Fibroblast of villous mesenchyme (primary cell): ENCODE data around the gene IFNA8. TPM values are rescaled to one million over a fixed set of nuclear protein-coding genes. Genes with fewer than 3 reads are reported as not detected.
"Not testable (repeated sequence)": the region's sequence is repeated elsewhere in the genome, so short reads cannot be mapped to it uniquely, and the experiment has no call there.

Source experiments
- DNase-seq: peaks from one replicate; pipeline ENCODE4 v3.0.0-alpha.2; 2010; ENCODE audit warnings: low read depth
- H3K4me3 ChIP-seq: 2 replicates; pipeline ENCODE4 v1.5.1; 2011; ENCODE audit warnings: low read depth, mild to moderate bottlenecking, low read length
- CTCF ChIP-seq: IDR thresholded peaks from 2 replicates; pipeline ENCODE4 v1.5.1; 2012; ENCODE audit warnings: low read depth, mild to moderate bottlenecking, low read length; ENCODE audit not compliant: insufficient read depth
- total RNA-seq: library from RNA; depleted of rRNA; stranded (reverse); fragments of >200 nt; gene quantifications from 2 replicates; pipeline ENCODE4 v1.2.3, GENCODE V29; 2012

IFNA8 gene
- not detected in 2 replicates for total RNA-seq

- H3K4me3 ChIP-seq = no peak within 1 kb of the TSS
- no peak for DNase-seq
- no peak for TF ChIP-seq CTCF
Measured at GRCh38 chr9:21408817-21409216, at the start of gene IFNA8. TSS of gene IFNA8 (plus strand) at chr9:21409117. CDS start at chr9:21409177, 60 bp downstream.

- H3K4me3 ChIP-seq = no peak overlapping the region
- no peak for TF ChIP-seq CTCF
- DNase-seq = no peak
Measured at GRCh38 chr9:21362287-21362686, 46.6 kb upstream of the IFNA8 start.

GRCh38 chr9:21367169-21367568 lies 41.7 kb upstream of the IFNA8 start:
- H3K4me3 ChIP-seq, DNase-seq: not testable (repeated sequence)

- no peak within 1 kb of the TSS for H3K4me3 ChIP-seq
- TF ChIP-seq CTCF = no peak
- DNase-seq = no peak
Measured at GRCh38 chr9:21367957-21368356, 41.0 kb upstream of the IFNA8 start, which contains the start of gene IFNA13. TSS of gene IFNA13 (minus strand) at chr9:21368057. CDS start at chr9:21368010, 47 bp downstream.

- not testable (repeated sequence) for DNase-seq, H3K4me3 ChIP-seq
Measured at GRCh38 chr9:21371467-21371866, 37.5 kb upstream of the IFNA8 start.

- H3K4me3 ChIP-seq = no peak overlapping the region
- DNase-seq = no peak
- TF ChIP-seq CTCF = no peak
Measured at GRCh38 chr9:21381448-21382339, 27.2 kb upstream of the IFNA8 start.

GRCh38 chr9:21383627-21384026 lies 25.3 kb upstream of the IFNA8 start:
- H3K4me3 ChIP-seq = no peak overlapping the region
- no peak for DNase-seq
- no peak for TF ChIP-seq CTCF
